Mammary epithelial cell (primary cell): ENCODE measurements around the gene TRIP12.

Source experiments
- EZH2 ChIP-seq: IDR thresholded peaks from 2 replicates; pipeline ENCODE4 v1.6.1; 2012; ENCODE audit warnings: low read length, inconsistent platforms, borderline replicate concordance
- TF ChIP-seq, protein P1 (sequence below), 2 donors: IDR thresholded peaks in 1 of 2; conservative IDR thresholded peaks in 1 of 2; 2 replicates each; pipeline ENCODE4 v1.5.1; 2011 to 2012; ENCODE audit warnings: inconsistent platforms in 2 of 2, low read length in 2 of 2, mild to moderate bottlenecking in 2 of 2, control low read depth in 1 of 2, low read depth in 1 of 2; ENCODE audit not compliant: insufficient read depth in 1 of 2; ENCODE audit errors: extremely low read depth in 1 of 2

DNA sequence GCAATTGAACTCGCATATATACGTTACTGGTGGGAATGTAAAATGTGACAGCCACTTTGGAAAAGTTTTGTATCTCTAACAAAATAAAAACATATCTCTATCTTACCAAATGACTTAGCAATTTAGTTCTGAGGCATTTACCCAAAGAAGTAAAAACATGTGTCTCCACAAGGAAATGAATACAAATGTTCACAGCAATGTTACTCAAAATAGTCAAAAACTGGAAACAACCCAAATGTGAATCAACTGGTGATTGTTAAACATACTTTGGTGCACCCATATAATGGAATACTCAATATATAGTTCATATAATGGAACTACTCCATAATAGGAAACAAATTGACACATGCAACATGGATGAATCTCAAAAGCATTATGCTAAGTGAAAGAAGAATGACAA is 137.0 kb downstream of the TRIP12 start:
- TF ChIP-seq, protein P1, sequence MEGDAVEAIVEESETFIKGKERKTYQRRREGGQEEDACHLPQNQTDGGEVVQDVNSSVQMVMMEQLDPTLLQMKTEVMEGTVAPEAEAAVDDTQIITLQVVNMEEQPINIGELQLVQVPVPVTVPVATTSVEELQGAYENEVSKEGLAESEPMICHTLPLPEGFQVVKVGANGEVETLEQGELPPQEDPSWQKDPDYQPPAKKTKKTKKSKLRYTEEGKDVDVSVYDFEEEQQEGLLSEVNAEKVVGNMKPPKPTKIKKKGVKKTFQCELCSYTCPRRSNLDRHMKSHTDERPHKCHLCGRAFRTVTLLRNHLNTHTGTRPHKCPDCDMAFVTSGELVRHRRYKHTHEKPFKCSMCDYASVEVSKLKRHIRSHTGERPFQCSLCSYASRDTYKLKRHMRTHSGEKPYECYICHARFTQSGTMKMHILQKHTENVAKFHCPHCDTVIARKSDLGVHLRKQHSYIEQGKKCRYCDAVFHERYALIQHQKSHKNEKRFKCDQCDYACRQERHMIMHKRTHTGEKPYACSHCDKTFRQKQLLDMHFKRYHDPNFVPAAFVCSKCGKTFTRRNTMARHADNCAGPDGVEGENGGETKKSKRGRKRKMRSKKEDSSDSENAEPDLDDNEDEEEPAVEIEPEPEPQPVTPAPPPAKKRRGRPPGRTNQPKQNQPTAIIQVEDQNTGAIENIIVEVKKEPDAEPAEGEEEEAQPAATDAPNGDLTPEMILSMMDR (conservative IDR thresholded peaks at IDR 0.05 in 1 of 2, IDR thresholded peaks at IDR 0.05 in 1 of 2; ENCODE audit: extremely low read depth in 1 of 2, insufficient read depth in 1 of 2, low read depth in 1 of 2, low read length in 2 of 2): no peak
- no peak for TF ChIP-seq EZH2
